Measurements from ENCODE around the gene CELF5. TPM values are rescaled to one million over a fixed set of nuclear protein-coding genes. Genes with fewer than 3 reads are reported as not detected.

Gene CELF5
- total RNA-seq, 1 experiment from 2014 or later: 2.5 TPM

DNA sequence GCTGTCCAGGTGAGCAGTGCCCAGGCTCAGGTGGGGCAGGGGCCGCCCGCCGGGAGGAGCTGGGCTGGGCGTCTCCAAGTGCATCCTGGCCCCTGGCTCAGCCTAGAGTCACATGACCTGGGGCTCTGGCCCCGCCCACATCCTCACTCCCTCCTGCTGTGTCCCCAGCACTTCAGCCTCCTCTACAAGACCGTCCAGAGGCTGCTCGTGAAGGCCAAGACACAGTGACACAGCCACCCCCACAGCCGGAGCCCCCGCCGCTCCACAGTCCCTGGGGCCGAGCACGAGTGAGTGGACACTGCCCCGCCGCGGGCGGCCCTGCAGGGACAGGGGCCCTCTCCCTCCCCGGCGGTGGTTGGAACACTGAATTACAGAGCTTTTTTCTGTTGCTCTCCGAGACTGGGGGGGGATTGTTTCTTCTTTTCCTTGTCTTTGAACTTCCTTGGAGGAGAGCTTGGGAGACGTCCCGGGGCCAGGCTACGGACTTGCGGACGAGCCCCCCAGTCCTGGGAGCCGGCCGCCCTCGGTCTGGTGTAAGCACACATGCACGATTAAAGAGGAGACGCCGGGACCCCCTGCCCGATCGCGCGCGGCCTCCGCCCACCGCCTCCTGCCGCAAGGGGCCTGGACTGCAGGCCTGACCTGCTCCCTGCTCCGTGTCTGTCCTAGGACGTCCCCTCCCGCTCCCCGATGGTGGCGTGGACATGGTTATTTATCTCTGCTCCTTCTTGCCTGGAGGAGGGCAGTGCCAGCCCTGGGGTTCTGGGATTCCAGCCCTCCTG lies 16.8 kb upstream of the CELF5 start:
- Histone ChIP-seq H3K27ac (ENCODE audit: low read depth, low read length) (no peak overlapping the region), H3K4me1 (ENCODE audit: control insufficient read depth in 1 of 2, insufficient read depth in 2 of 2, low read length in 2 of 2) (no peaks in the 10 kb centered on the region), H3K9me3 (ENCODE audit: control insufficient read depth in 1 of 2, insufficient read depth in 1 of 2, low read depth in 1 of 2, low read length in 2 of 2) (no peaks in the 10 kb centered on the region), H3K9ac (ENCODE audit: low read length) (no peak overlapping the region), H2AFZ (ENCODE audit: low read depth, low read length, poor library complexity, severe bottlenecking) (no peak overlapping the region), H3K4me2 (ENCODE audit: low read length) (no peak overlapping the region), H3K79me2 (ENCODE audit: insufficient read depth, low read length) (no peaks in the 10 kb centered on the region), H3K27me3 (ENCODE audit: insufficient read depth, low read length) (no peaks in the 10 kb centered on the region), H3K9me2 (ENCODE audit: insufficient read depth) (no peaks in the 10 kb centered on the region), H3K4me3 (replicated peaks in 1 of 2; ENCODE audit: low read depth in 1 of 2, low read length in 2 of 2) (no peak overlapping the region), H3K36me3 (ENCODE audit: control insufficient read depth in 1 of 2, insufficient read depth in 2 of 2, low read length in 2 of 2) (peaks cover 12 to 21% of the 10 kb centered on the region in 2 experiments; a peak in 3 of 4 replicates), H4K20me1 (ENCODE audit: insufficient read depth) (no peaks in the 10 kb centered on the region)
- no TSS peak for BruUV-seq (replicated peaks)
- DNase-seq (ENCODE audit: low read depth, low spot score) (no peak), ATAC-seq (peak; percentile 15; the same call in 1 of the 2 replicates)
- POLR2A ChIA-PET: no interaction called here
- RAD21 ChIA-PET (ENCODE audit: low non-redundant PET in 1 of 2, low total read pairs in 2 of 2, uncharacterized antibody in 2 of 2, unreplicated experiment in 2 of 2): no interaction called here
- no peak for TF ChIP-seq FOSL1 (IDR thresholded peaks at IDR 0.05; ENCODE audit: low read depth)
- no peak for TF ChIP-seq EZH2phosphoT487 (IDR thresholded peaks at IDR 0.05; ENCODE audit: borderline replicate concordance)
- TF ChIP-seq EGR1 (IDR thresholded peaks at IDR 0.05; ENCODE audit: low read depth): no peak
- TF ChIP-seq CTCF (IDR thresholded peaks at IDR 0.05 in 2 of 3, conservative IDR thresholded peaks at IDR 0.05 in 1 of 3; ENCODE audit: borderline replicate concordance in 1 of 3, insufficient read depth in 1 of 3, low read depth in 2 of 3, low read length in 2 of 3): no peak
- no peak for TF ChIP-seq YY1 (IDR thresholded peaks at IDR 0.05; ENCODE audit: extremely low read depth, insufficient replicate concordance, low read depth, low read length)
- TF ChIP-seq SIN3A (IDR thresholded peaks at IDR 0.05; ENCODE audit: low read depth): no peak
- TF ChIP-seq, protein P1, sequence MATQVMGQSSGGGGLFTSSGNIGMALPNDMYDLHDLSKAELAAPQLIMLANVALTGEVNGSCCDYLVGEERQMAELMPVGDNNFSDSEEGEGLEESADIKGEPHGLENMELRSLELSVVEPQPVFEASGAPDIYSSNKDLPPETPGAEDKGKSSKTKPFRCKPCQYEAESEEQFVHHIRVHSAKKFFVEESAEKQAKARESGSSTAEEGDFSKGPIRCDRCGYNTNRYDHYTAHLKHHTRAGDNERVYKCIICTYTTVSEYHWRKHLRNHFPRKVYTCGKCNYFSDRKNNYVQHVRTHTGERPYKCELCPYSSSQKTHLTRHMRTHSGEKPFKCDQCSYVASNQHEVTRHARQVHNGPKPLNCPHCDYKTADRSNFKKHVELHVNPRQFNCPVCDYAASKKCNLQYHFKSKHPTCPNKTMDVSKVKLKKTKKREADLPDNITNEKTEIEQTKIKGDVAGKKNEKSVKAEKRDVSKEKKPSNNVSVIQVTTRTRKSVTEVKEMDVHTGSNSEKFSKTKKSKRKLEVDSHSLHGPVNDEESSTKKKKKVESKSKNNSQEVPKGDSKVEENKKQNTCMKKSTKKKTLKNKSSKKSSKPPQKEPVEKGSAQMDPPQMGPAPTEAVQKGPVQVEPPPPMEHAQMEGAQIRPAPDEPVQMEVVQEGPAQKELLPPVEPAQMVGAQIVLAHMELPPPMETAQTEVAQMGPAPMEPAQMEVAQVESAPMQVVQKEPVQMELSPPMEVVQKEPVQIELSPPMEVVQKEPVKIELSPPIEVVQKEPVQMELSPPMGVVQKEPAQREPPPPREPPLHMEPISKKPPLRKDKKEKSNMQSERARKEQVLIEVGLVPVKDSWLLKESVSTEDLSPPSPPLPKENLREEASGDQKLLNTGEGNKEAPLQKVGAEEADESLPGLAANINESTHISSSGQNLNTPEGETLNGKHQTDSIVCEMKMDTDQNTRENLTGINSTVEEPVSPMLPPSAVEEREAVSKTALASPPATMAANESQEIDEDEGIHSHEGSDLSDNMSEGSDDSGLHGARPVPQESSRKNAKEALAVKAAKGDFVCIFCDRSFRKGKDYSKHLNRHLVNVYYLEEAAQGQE (IDR thresholded peaks at IDR 0.05; ENCODE audit: low read depth): no peak
- no peak for TF ChIP-seq SP1 (IDR thresholded peaks at IDR 0.05; ENCODE audit: low read depth)
- no peak for TF ChIP-seq POLR2A (IDR thresholded peaks at IDR 0.05; ENCODE audit: borderline replicate concordance, extremely low read depth, insufficient read depth, insufficient read length)
- no peak for TF ChIP-seq POLR2AphosphoS5 (IDR thresholded peaks at IDR 0.05; ENCODE audit: low read depth, low read length)
- TF ChIP-seq JUND (IDR thresholded peaks at IDR 0.05): no peak
- TF ChIP-seq ZFX (IDR thresholded peaks at IDR 0.05): no peak
- TF ChIP-seq, protein P2, sequence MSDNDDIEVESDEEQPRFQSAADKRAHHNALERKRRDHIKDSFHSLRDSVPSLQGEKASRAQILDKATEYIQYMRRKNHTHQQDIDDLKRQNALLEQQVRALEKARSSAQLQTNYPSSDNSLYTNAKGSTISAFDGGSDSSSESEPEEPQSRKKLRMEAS (IDR thresholded peaks at IDR 0.05): no peak
- intact Hi-C loops (cut with micrococcal nuclease): no loop called here
- CTCF ChIA-PET: no interaction called here

Data from HCT116 (cell line).